Fibroblast of skin of left biceps (primary cell): Measurements from ENCODE around the gene FAM13C.
"Not testable (repeated sequence)": the region's sequence is repeated elsewhere in the genome, so short reads cannot be mapped to it uniquely, and the experiment has no call there.

Source experiments
- DNase-seq, 2 experiments: peaks; one replicate each; pipeline ENCODE4 v3.0.0-alpha.2; 2013; ENCODE audit warnings: low read depth in 2 of 2

Gene FAM13C

DNA sequence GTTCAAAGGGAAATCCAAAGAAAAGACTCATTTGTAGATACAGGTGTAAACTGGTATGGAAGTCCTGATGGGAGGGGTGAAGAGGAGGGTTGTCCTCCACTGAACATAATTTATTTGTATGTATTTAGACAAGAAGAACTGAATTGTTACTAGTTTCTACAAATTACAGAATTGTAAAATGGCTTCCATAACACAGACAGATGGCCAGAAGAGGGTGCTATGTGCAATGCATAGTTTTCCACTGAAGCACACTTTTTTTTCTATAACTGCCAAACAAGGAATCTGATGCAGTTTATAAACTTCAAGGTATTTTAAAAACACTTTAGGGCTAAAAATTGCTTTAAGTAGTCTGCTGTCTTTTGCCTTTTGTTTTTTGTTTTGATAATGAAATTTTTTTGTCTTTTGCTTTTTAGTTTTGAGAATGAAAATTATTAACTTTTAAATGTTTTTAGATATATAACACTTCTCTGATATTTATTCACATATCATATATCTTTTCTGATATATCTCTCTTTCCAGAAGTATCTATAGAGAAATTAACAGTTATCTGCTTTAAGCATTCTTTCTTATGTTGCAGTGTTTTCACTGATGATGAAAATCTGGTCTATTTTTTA lies 127.4 kb downstream of the FAM13C start:
- no peak for DNase-seq

DNA sequence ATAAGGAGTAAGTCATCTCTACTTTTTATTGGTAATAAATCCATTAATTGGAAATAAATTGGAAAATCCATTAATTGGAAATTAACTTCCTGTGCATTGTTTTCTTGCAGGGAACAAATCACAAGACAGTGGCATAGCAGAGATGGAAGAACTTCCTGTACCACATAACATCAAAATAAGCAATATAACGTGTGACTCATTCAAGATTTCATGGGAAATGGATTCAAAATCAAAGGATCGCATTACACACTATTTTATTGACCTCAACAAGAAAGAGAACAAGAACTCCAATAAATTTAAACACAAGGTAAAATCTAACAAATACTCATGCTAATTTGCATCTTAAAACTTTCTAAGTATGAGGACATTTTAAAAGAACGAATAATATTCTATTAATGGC lies 128.2 kb downstream of the FAM13C start:
- DNase-seq, result no peak

GRCh38 chr10:59229441-59229840 lies 132.9 kb downstream of the FAM13C start:
- no peak for DNase-seq

- no peak for DNase-seq
Measured at GRCh38 chr10:59227136-59227673, 135.1 kb downstream of the FAM13C start.

DNA sequence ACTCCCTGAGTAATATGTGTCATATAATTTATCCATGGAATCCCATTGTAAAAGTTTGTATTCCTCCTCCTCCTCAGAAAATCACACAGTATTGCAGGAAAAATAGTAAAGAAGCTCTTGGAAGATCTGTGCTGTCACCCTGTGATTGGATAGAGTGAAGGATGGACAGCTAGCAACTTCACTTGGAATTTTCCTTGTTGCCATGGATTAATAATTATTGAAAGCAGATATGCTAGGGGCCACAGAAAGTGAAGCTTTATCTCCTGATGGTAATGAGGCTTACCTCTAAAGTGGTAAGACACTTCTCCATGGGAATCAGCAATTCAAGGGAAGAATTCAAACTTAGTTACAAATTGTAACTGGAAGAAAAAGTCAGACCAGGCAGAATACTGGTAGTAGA lies 137.1 kb downstream of the FAM13C start:
- no peak for DNase-seq

GRCh38 chr10:59223597-59223996 lies 138.8 kb downstream of the FAM13C start:
- DNase-seq, result not testable (repeated sequence)

GRCh38 chr10:59222788-59223187 lies 139.6 kb downstream of the FAM13C start:
- DNase-seq, result no peak

DNA sequence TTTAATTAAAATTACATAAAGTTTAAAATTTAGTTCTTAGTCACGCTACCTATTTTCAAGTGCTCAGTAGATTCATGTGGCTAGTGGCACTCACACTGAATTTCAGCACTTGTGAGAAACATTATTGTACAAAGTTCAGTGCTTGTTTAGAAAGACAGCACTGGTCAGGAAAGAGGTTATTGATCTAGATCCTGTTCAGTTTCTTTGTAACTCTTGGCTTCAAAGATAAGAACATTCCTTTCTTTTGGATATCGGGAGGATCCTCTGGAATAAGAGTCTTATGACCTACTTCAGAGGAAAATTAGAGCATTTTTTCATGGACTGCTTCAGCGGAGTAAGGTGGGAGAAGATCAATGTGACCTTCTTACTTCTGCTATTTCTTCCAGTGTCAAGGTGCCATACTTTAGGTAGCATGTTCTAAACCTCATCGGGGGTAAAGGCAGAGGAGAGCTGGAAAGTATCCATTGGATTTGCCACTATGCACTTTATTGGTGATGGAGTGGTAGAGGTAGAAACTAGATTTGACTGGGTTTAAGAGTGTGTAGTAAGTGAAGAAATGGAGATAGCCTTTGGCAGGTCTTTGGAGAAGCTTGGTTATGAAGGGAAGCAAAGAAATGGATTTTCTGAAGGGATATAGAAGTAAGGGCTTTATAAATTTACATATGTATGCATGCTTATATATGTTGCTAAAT lies 146.0 kb downstream of the FAM13C start:
- DNase-seq, result no peak

DNA sequence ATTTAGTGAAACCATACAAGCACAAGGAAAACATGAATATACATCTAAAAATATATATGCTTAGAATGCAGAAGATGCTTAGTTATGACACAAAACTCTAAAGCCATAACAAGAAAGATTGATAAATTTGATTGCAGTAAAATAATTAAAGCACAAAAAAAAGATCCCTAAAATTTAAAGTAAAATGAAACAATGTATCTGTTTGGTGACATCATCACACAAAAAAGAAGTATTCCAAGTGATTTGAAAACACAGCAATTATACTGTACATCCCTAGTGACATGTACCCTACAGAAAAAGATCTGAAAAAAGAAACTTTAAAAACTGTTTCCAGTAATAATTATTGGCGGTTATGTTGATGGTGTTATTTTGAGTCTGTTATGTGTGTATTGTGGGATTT lies 148.2 kb downstream of the FAM13C start:
- DNase-seq, result no peak

- no peak for DNase-seq
Measured at GRCh38 chr10:59212301-59212798, 150.0 kb downstream of the FAM13C start.

GRCh38 chr10:59206204-59206720 lies 156.1 kb downstream of the FAM13C start:
- DNase-seq, result no peak
